MM.1S (cell line): ENCODE results near the gene SRSF11.

Experiments used
- DNase-seq: peaks from one replicate; pipeline ENCODE4 v3.0.0-alpha.2; 2015
- H2AFZ ChIP-seq: fragments of 300-600 bp; sonication (generic); 2 replicates; pipeline ENCODE4 v1.6.0; 2016; ENCODE audit warnings: antibody characterized with exemption, low read length
- H3F3A ChIP-seq: fragments of 300-600 bp; sonication (generic); 2 replicates; pipeline ENCODE4 v1.6.1; 2016; ENCODE audit warnings: mild to moderate bottlenecking, antibody characterized with exemption, low read length, moderate library complexity, mixed read lengths; ENCODE audit not compliant: insufficient read depth
- H3K27ac ChIP-seq: fragments of 300-600 bp; sonication (generic); 2 replicates; pipeline ENCODE4 v1.5.1; 2016; ENCODE audit warnings: mild to moderate bottlenecking, low read length
- H3K27me3 ChIP-seq: fragments of 300-600 bp; sonication (generic); replicated peaks from 2 replicates; pipeline ENCODE4 v1.6.0; 2016; ENCODE audit warnings: low read length; ENCODE audit not compliant: insufficient read depth
- H3K36me3 ChIP-seq: fragments of 300-600 bp; sonication (generic); replicated peaks from 2 replicates; pipeline ENCODE4 v1.6.1; 2016; ENCODE audit warnings: mild to moderate bottlenecking, low read length, mixed read lengths; ENCODE audit not compliant: insufficient read depth
- H3K4me1 ChIP-seq: fragments of 300-600 bp; sonication (generic); 2 replicates; pipeline ENCODE4 v1.6.1; 2016; ENCODE audit warnings: low read length, mixed read lengths
- H3K4me2 ChIP-seq: fragments of 300-600 bp; sonication (generic); 2 replicates; pipeline ENCODE4 v1.6.0; 2016; ENCODE audit warnings: low read depth, low read length
- H3K4me3 ChIP-seq: fragments of 300-600 bp; sonication (generic); 2 replicates; pipeline ENCODE4 v1.5.1; 2016; ENCODE audit warnings: low read length, mixed read lengths
- H3K79me2 ChIP-seq: fragments of 300-600 bp; sonication (generic); 2 replicates; pipeline ENCODE4 v1.6.1; 2016; ENCODE audit warnings: mixed run types, low read length, mixed read lengths
- H3K9ac ChIP-seq: fragments of 300-600 bp; sonication (generic); 2 replicates; pipeline ENCODE4 v1.6.1; 2016; ENCODE audit warnings: low read length, mixed read lengths
- H3K9me2 ChIP-seq: fragments of 300-600 bp; sonication (generic); replicated peaks from 2 replicates; pipeline ENCODE4 v1.6.1; 2016; ENCODE audit warnings: mild to moderate bottlenecking, low read length, mixed read lengths; ENCODE audit not compliant: insufficient read depth
- H3K9me3 ChIP-seq: fragments of 300-600 bp; sonication (generic); replicated peaks from 2 replicates; pipeline ENCODE4 v1.6.1; 2016; ENCODE audit warnings: mild to moderate bottlenecking, low read length, mixed read lengths; ENCODE audit not compliant: insufficient read depth
- H4K20me1 ChIP-seq: fragments of 300-600 bp; sonication (generic); 2 replicates; pipeline ENCODE4 v1.6.1; 2016; ENCODE audit warnings: mild to moderate bottlenecking, low read length, moderate library complexity, mixed read lengths; ENCODE audit not compliant: insufficient read depth
- EZH2 ChIP-seq: fragments of 300-600 bp; sonication (generic); optimal IDR thresholded peaks from 2 replicates; pipeline ENCODE3; 2017; ENCODE audit warnings: low read depth, mild to moderate bottlenecking, antibody characterized with exemption, low read length, mixed read lengths
- EZH2phosphoT487 ChIP-seq: fragments of 300-600 bp; sonication (generic); IDR thresholded peaks from 2 replicates; pipeline ENCODE4 v1.6.1; 2018; ENCODE audit warnings: antibody characterized with exemption, low read length
- TF ChIP-seq, protein P1 (sequence below): fragments of 300-600 bp; sonication (generic); IDR thresholded peaks from 2 replicates; pipeline ENCODE4 v1.5.1; 2016; ENCODE audit warnings: antibody characterized with exemption, low read length, mixed read lengths

Gene SRSF11

GRCh38 chr1:70207492-70207891 lies 13.7 kb upstream of the SRSF11 start:
- Histone ChIP-seq H3K79me2 (peaks cover 97% of the 10 kb centered on the region), H3K4me3 (no peak overlapping the region), H3K9me2 (no peaks in the 10 kb centered on the region), H3K9ac (no peak overlapping the region), H4K20me1 (no peaks in the 10 kb centered on the region), H3K27me3 (no peaks in the 10 kb centered on the region), H3K9me3 (no peaks in the 10 kb centered on the region), H3K4me2 (peak overlapping the region; percentile 89; the same call in 1 of the 2 replicates), H3K27ac (no peak overlapping the region), H3K36me3 (no peaks in the 10 kb centered on the region), H3F3A (peaks cover 6% of the 10 kb centered on the region), H2AFZ (no peak overlapping the region), H3K4me1 (peaks cover 24% of the 10 kb centered on the region)
- TF ChIP-seq, protein P1, sequence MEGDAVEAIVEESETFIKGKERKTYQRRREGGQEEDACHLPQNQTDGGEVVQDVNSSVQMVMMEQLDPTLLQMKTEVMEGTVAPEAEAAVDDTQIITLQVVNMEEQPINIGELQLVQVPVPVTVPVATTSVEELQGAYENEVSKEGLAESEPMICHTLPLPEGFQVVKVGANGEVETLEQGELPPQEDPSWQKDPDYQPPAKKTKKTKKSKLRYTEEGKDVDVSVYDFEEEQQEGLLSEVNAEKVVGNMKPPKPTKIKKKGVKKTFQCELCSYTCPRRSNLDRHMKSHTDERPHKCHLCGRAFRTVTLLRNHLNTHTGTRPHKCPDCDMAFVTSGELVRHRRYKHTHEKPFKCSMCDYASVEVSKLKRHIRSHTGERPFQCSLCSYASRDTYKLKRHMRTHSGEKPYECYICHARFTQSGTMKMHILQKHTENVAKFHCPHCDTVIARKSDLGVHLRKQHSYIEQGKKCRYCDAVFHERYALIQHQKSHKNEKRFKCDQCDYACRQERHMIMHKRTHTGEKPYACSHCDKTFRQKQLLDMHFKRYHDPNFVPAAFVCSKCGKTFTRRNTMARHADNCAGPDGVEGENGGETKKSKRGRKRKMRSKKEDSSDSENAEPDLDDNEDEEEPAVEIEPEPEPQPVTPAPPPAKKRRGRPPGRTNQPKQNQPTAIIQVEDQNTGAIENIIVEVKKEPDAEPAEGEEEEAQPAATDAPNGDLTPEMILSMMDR, result no peak
- TF ChIP-seq EZH2phosphoT487, result no peak
- TF ChIP-seq EZH2, result no peak
- no peak for DNase-seq

- Histone ChIP-seq H3K27me3 (no peaks in the 10 kb centered on the region), H3K4me2 (no peak overlapping the region), H3K27ac (no peak overlapping the region), H3F3A (peaks cover 6% of the 10 kb centered on the region), H3K79me2 (peaks cover 97% of the 10 kb centered on the region), H3K4me3 (no peak overlapping the region), H3K4me1 (peaks cover 24% of the 10 kb centered on the region), H4K20me1 (no peaks in the 10 kb centered on the region), H3K36me3 (no peaks in the 10 kb centered on the region), H2AFZ (no peak overlapping the region), H3K9ac (no peak overlapping the region), H3K9me2 (no peaks in the 10 kb centered on the region), H3K9me3 (no peaks in the 10 kb centered on the region)
- no peak for DNase-seq
- TF ChIP-seq EZH2, result no peak
- TF ChIP-seq, protein P1, result no peak
- no peak for TF ChIP-seq EZH2phosphoT487
These were observed 12.9 kb upstream of the SRSF11 start for GRCh38 chr1:70208292-70208691.

GRCh38 chr1:70210820-70211219 lies 10.4 kb upstream of the SRSF11 start:
- Histone ChIP-seq H3K36me3 (no peaks in the 10 kb centered on the region; the same call in 1 of the 2 replicates), H3K4me2 (peak overlapping the region; percentile 44; the same call in 1 of the 2 replicates), H3K4me1 (peaks cover 17% of the 10 kb centered on the region; the same call in 1 of the 2 replicates), H3K9me2 (no peaks in the 10 kb centered on the region), H3F3A (peaks cover 4% of the 10 kb centered on the region; the same call in 1 of the 2 replicates), H3K79me2 (peaks cover 97% of the 10 kb centered on the region), H3K4me3 (no peak overlapping the region), H3K9me3 (no peaks in the 10 kb centered on the region), H4K20me1 (peaks cover 2% of the 10 kb centered on the region; the same call in 1 of the 2 replicates), H2AFZ (no peak overlapping the region), H3K27ac (no peak overlapping the region), H3K27me3 (no peaks in the 10 kb centered on the region), H3K9ac (no peak overlapping the region)
- no peak for TF ChIP-seq EZH2
- no peak for TF ChIP-seq EZH2phosphoT487
- TF ChIP-seq, protein P1, result no peak
- no peak for DNase-seq
